ENCODE results near the gene NAPA.
A peak's percentile ranks its signal among the peaks of the same experiment; 100 is the strongest.
"Not testable (repeated sequence)": the region's sequence is repeated elsewhere in the genome, so short reads cannot be mapped to it uniquely, and the experiment has no call there.

NAPA gene

GRCh38 chr19:47489072-47489914 lies 25.6 kb downstream of the NAPA start:
- no peak for DNase-seq (ENCODE audit: extremely low read depth, insufficient read length)
- Histone ChIP-seq H3K27me3 (replicated peaks; ENCODE audit: control insufficient read depth, insufficient read depth, low read length) (no peaks in the 10 kb centered on the region), H3K4me3 (replicated peaks; ENCODE audit: low read depth, low read length) (no peak overlapping the region), H3K36me3 (ENCODE audit: control insufficient read depth, insufficient read depth, low read length) (peaks cover 30% of the 10 kb centered on the region)
- TF ChIP-seq, protein P1, sequence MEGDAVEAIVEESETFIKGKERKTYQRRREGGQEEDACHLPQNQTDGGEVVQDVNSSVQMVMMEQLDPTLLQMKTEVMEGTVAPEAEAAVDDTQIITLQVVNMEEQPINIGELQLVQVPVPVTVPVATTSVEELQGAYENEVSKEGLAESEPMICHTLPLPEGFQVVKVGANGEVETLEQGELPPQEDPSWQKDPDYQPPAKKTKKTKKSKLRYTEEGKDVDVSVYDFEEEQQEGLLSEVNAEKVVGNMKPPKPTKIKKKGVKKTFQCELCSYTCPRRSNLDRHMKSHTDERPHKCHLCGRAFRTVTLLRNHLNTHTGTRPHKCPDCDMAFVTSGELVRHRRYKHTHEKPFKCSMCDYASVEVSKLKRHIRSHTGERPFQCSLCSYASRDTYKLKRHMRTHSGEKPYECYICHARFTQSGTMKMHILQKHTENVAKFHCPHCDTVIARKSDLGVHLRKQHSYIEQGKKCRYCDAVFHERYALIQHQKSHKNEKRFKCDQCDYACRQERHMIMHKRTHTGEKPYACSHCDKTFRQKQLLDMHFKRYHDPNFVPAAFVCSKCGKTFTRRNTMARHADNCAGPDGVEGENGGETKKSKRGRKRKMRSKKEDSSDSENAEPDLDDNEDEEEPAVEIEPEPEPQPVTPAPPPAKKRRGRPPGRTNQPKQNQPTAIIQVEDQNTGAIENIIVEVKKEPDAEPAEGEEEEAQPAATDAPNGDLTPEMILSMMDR (IDR thresholded peaks at IDR 0.05; ENCODE audit: insufficient read depth, low read length, poor library complexity, severe bottlenecking): no peak

- TF ChIP-seq, protein P1 (IDR thresholded peaks at IDR 0.05; ENCODE audit: insufficient read depth, low read length, poor library complexity, severe bottlenecking): no peak
- no peak overlapping the region for H3K4me3 ChIP-seq (replicated peaks; ENCODE audit: low read depth, low read length)
- H3K27me3 ChIP-seq (replicated peaks; ENCODE audit: control insufficient read depth, insufficient read depth, low read length): no peaks in the 10 kb centered on the region
- H3K36me3 ChIP-seq (ENCODE audit: control insufficient read depth, insufficient read depth, low read length): peaks cover 25% of the 10 kb centered on the region
- no peak for DNase-seq (ENCODE audit: extremely low read depth, insufficient read length)
These were observed 27.0 kb downstream of the NAPA start for GRCh38 chr19:47487551-47488515.

GRCh38 chr19:47486900-47487299 lies 28.0 kb downstream of the NAPA start:
- H3K36me3 ChIP-seq (ENCODE audit: control insufficient read depth, insufficient read depth, low read length): peaks cover 20% of the 10 kb centered on the region

DNA sequence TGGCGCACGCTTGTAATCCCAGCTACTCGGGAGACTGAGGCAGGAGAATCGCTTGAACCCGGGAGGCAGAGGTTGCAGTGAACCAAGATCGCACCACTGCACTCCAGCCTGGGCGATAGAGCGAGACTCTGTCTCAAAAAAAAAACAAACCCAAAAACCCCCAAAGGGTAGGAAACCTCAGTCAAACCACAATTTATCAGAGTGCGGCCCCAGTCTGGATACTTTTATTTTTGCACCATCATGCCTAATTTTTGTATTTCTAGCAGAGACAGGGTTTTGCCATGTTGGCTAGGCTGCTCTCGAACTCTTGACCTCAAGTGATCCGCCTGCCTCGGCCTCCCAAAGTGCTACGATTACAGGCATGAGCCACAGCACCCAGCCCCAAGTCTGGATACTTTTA lies 28.6 kb downstream of the NAPA start:
- H3K36me3 ChIP-seq (ENCODE audit: control insufficient read depth, insufficient read depth, low read length): peaks cover 15% of the 10 kb centered on the region
- H3K27me3 ChIP-seq (replicated peaks; ENCODE audit: control insufficient read depth, insufficient read depth, low read length); H3K4me3 ChIP-seq (replicated peaks; ENCODE audit: low read depth, low read length); DNase-seq (ENCODE audit: extremely low read depth, insufficient read length): not testable (repeated sequence)

More at GRCh38 chr19:47486900-47487299, 28.0 kb downstream of the NAPA start:
- Histone ChIP-seq H3K4me3 (replicated peaks; ENCODE audit: low read depth, low read length) (no peak overlapping the region), H3K27me3 (replicated peaks; ENCODE audit: control insufficient read depth, insufficient read depth, low read length) (no peaks in the 10 kb centered on the region)
- no peak for DNase-seq (ENCODE audit: extremely low read depth, insufficient read length)
- TF ChIP-seq, protein P1 (IDR thresholded peaks at IDR 0.05; ENCODE audit: insufficient read depth, low read length, poor library complexity, severe bottlenecking): no peak

- peak overlapping the region; percentile 72 for H3K4me3 ChIP-seq (replicated peaks; ENCODE audit: low read depth, low read length)
- H3K36me3 ChIP-seq (ENCODE audit: control insufficient read depth, insufficient read depth, low read length): peaks cover 11% of the 10 kb centered on the region
- TF ChIP-seq, protein P1 (IDR thresholded peaks at IDR 0.05; ENCODE audit: insufficient read depth, low read length, poor library complexity, severe bottlenecking): no peak
- H3K27me3 ChIP-seq (replicated peaks; ENCODE audit: control insufficient read depth, insufficient read depth, low read length): no peaks in the 10 kb centered on the region
- DNase-seq (ENCODE audit: extremely low read depth, insufficient read length): no peak
These were observed 29.7 kb downstream of the NAPA start for GRCh38 chr19:47485210-47485609.
